Fibroblast of pulmonary artery (primary cell): ENCODE data around the gene VPS35L.

Source experiments
- DNase-seq: peaks from one replicate; pipeline ENCODE4 v3.0.0-alpha.2; 2010; ENCODE audit warnings: low read depth
- H3K4me3 ChIP-seq: replicated peaks from 2 replicates; pipeline ENCODE4 v1.5.1; 2011; ENCODE audit warnings: low read depth, mild to moderate bottlenecking, control low read depth, low read length, moderate library complexity
- CTCF ChIP-seq: IDR thresholded peaks from 2 replicates; pipeline ENCODE4 v1.5.1; 2011; ENCODE audit warnings: mild to moderate bottlenecking, control low read depth, low read length, inconsistent platforms; ENCODE audit errors: missing control alignments

VPS35L gene

GRCh38 chr16:19621445-19621844 is 65.9 kb downstream of the VPS35L start:
- TF ChIP-seq CTCF, result no peak
- no peak overlapping the region for H3K4me3 ChIP-seq
- no peak for DNase-seq

DNA sequence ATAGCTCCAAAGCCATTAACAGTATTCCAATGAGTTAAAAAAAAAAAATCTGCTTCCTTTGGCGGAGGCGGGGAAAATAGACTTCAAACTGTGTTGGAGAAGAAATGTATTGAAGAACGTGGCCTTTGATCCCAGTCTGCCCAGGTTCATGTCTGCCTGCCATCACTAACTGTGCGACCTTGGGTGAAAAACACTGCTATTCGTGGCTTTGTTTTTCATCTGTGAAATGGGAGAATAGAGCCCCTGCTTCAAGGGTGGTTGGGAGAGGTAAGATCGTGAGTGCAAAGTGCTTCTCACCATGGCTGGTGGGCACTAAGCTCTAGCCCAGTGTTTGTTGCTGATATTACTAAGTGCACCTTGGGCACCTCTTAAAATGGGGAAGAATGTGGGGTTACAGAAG is 69.5 kb downstream of the VPS35L start:
- H3K4me3 ChIP-seq, result no peak overlapping the region
- TF ChIP-seq CTCF, result no peak
- DNase-seq, result no peak

- no peak for TF ChIP-seq CTCF
- H3K4me3 ChIP-seq, result no peak overlapping the region
- DNase-seq, result no peak
Observed at GRCh38 chr16:19636436-19637267, 81.1 kb downstream of the VPS35L start.

- no peak for TF ChIP-seq CTCF
- no peak overlapping the region for H3K4me3 ChIP-seq
- DNase-seq, result no peak
Observed at GRCh38 chr16:19639986-19640421, 84.5 kb downstream of the VPS35L start.

DNA sequence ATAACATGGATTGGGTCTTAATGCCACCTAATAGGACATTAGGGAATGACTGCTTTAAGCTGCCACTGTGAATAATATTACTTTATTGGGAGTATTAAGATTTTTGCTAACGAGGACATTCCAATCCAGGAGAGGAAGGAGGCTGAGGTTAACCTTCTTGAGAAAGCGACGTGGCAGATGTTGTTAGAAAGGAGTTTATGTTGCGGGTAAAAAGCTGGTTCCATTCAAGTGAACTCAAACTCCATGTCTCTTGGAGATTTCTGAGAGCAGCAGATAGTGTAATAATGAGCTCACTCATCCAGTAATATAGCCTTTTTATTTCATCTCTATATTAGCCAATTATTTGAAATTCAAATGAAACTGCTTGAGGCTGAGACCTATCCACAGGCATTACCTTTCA is 87.0 kb downstream of the VPS35L start:
- no peak for DNase-seq
- TF ChIP-seq CTCF, result no peak
- H3K4me3 ChIP-seq, result no peak overlapping the region

DNA sequence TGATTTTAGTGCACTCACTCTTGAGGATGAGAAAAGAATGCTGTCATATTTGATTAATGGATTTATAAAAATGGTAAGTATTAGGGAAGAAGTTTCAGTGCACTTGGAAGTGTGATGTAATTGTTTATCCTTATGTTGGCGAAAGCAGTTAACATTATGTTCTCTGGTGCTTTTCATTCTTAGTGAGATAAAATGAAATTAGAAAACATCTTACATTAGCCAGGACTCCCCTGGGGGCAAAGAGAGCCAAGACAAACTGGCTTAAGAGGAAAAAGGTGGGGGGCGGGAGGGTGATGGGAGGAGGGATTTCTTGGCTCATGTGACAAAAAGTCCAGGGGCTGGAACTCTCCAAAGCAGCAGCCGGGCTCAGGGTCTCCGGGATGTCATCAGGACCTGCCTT is 89.4 kb downstream of the VPS35L start:
- TF ChIP-seq CTCF, result no peak
- peak; percentile 35 for DNase-seq
- H3K4me3 ChIP-seq, result no peak overlapping the region

GRCh38 chr16:19645557-19645981 is 90.1 kb downstream of the VPS35L start:
- TF ChIP-seq CTCF, result no peak
- no peak overlapping the region for H3K4me3 ChIP-seq
- peak; percentile 9 for DNase-seq
